Loucy (cell line): ENCODE data around the gene ICAM1.

Experiments used
- H2AFZ ChIP-seq: fragments of 200-600 bp; sonication (generic); 2 replicates; pipeline ENCODE4 v1.6.0; 2016; ENCODE audit warnings: antibody characterized with exemption, mild to moderate bottlenecking, low read length, moderate library complexity
- H3F3A ChIP-seq: fragments of 200-600 bp; 2 replicates; pipeline ENCODE4 v1.6.0; 2016; ENCODE audit warnings: antibody characterized with exemption, low read depth, mild to moderate bottlenecking
- H3K27me3 ChIP-seq: fragments of 200-600 bp; sonication (generic); 2 replicates; pipeline ENCODE4 v1.6.1; 2014; ENCODE audit warnings: low read length, mild to moderate bottlenecking; ENCODE audit not compliant: insufficient read depth, poor library complexity, severe bottlenecking
- H3K36me3 ChIP-seq: fragments of 200-600 bp; sonication (generic); 2 replicates; pipeline ENCODE4 v1.6.1; 2016; ENCODE audit warnings: low read length; ENCODE audit not compliant: insufficient read depth
- H3K4me1 ChIP-seq: fragments of 200-600 bp; sonication (generic); 2 replicates; pipeline ENCODE4 v1.5.1; 2014; ENCODE audit warnings: low read length, mild to moderate bottlenecking; ENCODE audit not compliant: insufficient read depth, poor library complexity, severe bottlenecking
- H3K4me2 ChIP-seq: fragments of 200-600 bp; sonication (generic); 2 replicates; pipeline ENCODE4 v1.6.0; 2014; ENCODE audit warnings: antibody characterized with exemption, low read length, low read depth, mild to moderate bottlenecking; ENCODE audit not compliant: poor library complexity, severe bottlenecking
- H3K4me3 ChIP-seq: fragments of 200-600 bp; sonication (generic); 2 replicates; pipeline ENCODE4 v1.5.1; 2014; ENCODE audit warnings: low read length, mild to moderate bottlenecking, mixed read lengths; ENCODE audit not compliant: poor library complexity, severe bottlenecking
- H3K79me2 ChIP-seq: fragments of 200-600 bp; sonication (generic); 2 replicates; pipeline ENCODE4 v1.6.1; 2014; ENCODE audit warnings: low read length; ENCODE audit not compliant: insufficient read depth
- H3K9ac ChIP-seq: fragments of 200-600 bp; sonication (generic); 2 replicates; pipeline ENCODE4 v1.6.0; 2014; ENCODE audit warnings: mild to moderate bottlenecking, low read depth, low read length, moderate library complexity; ENCODE audit not compliant: poor library complexity, severe bottlenecking
- H3K9me2 ChIP-seq: fragments of 200-600 bp; sonication (generic); replicated peaks from 2 replicates; pipeline ENCODE4 v1.6.1; 2016; ENCODE audit warnings: low read depth, low read length, mixed read lengths
- H3K9me3 ChIP-seq: fragments of 200-600 bp; sonication (generic); 2 replicates; pipeline ENCODE4 v1.6.1; 2014; ENCODE audit warnings: mild to moderate bottlenecking, antibody characterized with exemption, low read length, low read depth; ENCODE audit not compliant: insufficient read depth
- H4K20me1 ChIP-seq: fragments of 200-600 bp; sonication (generic); 2 replicates; pipeline ENCODE4 v1.6.0; 2014; ENCODE audit warnings: antibody characterized with exemption, low read length, mild to moderate bottlenecking; ENCODE audit not compliant: insufficient read depth, poor library complexity, severe bottlenecking
- CTCF ChIP-seq: fragments of 200-600 bp; sonication (generic); conservative IDR thresholded peaks from 2 replicates; pipeline ENCODE4 v1.5.1; 2014; ENCODE audit warnings: mild to moderate bottlenecking, antibody characterized with exemption, low read length
- EZH2phosphoT487 ChIP-seq: fragments of 200-600 bp; IDR thresholded peaks from 2 replicates; pipeline ENCODE4 v1.6.1; 2018; ENCODE audit warnings: antibody characterized with exemption, mild to moderate bottlenecking, moderate library complexity, borderline replicate concordance

ICAM1 gene

GRCh38 chr19:10270180-10270615 lies 722 bp upstream of the ICAM1 start:
- peaks cover 9% of the 10 kb centered on the region; the same call in 1 of the 2 replicates for H3K79me2 ChIP-seq
- H2AFZ ChIP-seq: peak overlapping the region; percentile 85
- no peaks in the 10 kb centered on the region for H4K20me1 ChIP-seq
- no peaks in the 10 kb centered on the region for H3K9me2 ChIP-seq
- H3K4me2 ChIP-seq: peak overlapping the region; percentile 70
- peak overlapping the region; percentile 75 for H3K9ac ChIP-seq
- H3F3A ChIP-seq: no peaks in the 10 kb centered on the region
- H3K27me3 ChIP-seq: no peaks in the 10 kb centered on the region
- H3K9me3 ChIP-seq: no peaks in the 10 kb centered on the region
- H3K4me3 ChIP-seq: peak overlapping the region; percentile 73
- TF ChIP-seq EZH2phosphoT487 (no peak), CTCF (no peak)
- no peaks in the 10 kb centered on the region for H3K36me3 ChIP-seq
- peaks cover 21% of the 10 kb centered on the region for H3K4me1 ChIP-seq

GRCh38 chr19:10271543-10272086 lies 695 bp downstream of the ICAM1 start:
- peak overlapping the region; percentile 75 for H3K9ac ChIP-seq
- H3K9me2 ChIP-seq: no peaks in the 10 kb centered on the region
- H3K4me3 ChIP-seq: peak overlapping the region; percentile 73
- H3K4me1 ChIP-seq: peaks cover 21% of the 10 kb centered on the region
- no peaks in the 10 kb centered on the region for H3F3A ChIP-seq
- H3K79me2 ChIP-seq: peaks cover 9% of the 10 kb centered on the region; the same call in 1 of the 2 replicates
- H3K4me2 ChIP-seq: peak overlapping the region; percentile 70
- no peaks in the 10 kb centered on the region for H4K20me1 ChIP-seq
- no peaks in the 10 kb centered on the region for H3K9me3 ChIP-seq
- TF ChIP-seq EZH2phosphoT487 (no peak), CTCF (no peak)
- H3K27me3 ChIP-seq: no peaks in the 10 kb centered on the region
- no peaks in the 10 kb centered on the region for H3K36me3 ChIP-seq
- peak overlapping the region; percentile 85 for H2AFZ ChIP-seq

DNA sequence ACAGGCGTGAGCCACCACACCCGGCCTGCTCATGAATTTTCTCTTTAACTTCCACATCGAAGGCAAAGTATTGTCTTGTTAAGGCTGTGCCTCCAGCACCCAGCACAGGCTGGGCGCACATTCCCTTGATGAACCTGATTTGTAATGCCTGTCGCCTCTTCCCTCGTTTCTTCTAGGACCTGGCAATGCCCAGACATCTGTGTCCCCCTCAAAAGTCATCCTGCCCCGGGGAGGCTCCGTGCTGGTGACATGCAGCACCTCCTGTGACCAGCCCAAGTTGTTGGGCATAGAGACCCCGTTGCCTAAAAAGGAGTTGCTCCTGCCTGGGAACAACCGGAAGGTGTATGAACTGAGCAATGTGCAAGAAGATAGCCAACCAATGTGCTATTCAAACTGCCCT lies 3.7 kb downstream of the ICAM1 start:
- no peaks in the 10 kb centered on the region for H3F3A ChIP-seq
- no peak for TF ChIP-seq EZH2phosphoT487
- no peak overlapping the region for H3K9ac ChIP-seq
- no peaks in the 10 kb centered on the region for H3K9me3 ChIP-seq
- peaks cover 9% of the 10 kb centered on the region; the same call in 1 of the 2 replicates for H3K79me2 ChIP-seq
- no peak overlapping the region for H3K4me3 ChIP-seq
- no peaks in the 10 kb centered on the region for H4K20me1 ChIP-seq
- no peaks in the 10 kb centered on the region for H3K36me3 ChIP-seq
- no peak overlapping the region for H3K4me2 ChIP-seq
- peaks cover 23% of the 10 kb centered on the region for H3K4me1 ChIP-seq
- no peaks in the 10 kb centered on the region for H3K27me3 ChIP-seq
- no peak overlapping the region for H2AFZ ChIP-seq
- H3K9me2 ChIP-seq: no peaks in the 10 kb centered on the region
